Liver (tissue), 9 donors: Measurements from ENCODE around the gene MBLAC2. TPM values are rescaled to one million over a fixed set of nuclear protein-coding genes. Genes with fewer than 3 reads are reported as not detected.

Experiments
- DNase-seq: peaks from one replicate; pipeline ENCODE4 v3.0.0-alpha.2; 2017; ENCODE audit warnings: low spot score
- H3K27ac ChIP-seq, 2 donors: one replicate each; pipeline ENCODE4 v1.7.0; 2013; ENCODE audit warnings: inconsistent platforms in 2 of 2, low read length in 2 of 2, control low read depth in 1 of 2, low read depth in 1 of 2, mild to moderate bottlenecking in 1 of 2
- H3K27me3 ChIP-seq, 4 donors: one replicate each; pipeline versions ENCODE4 v1.6.1 to v1.7.0; 2013; ENCODE audit warnings: low read length in 3 of 4, inconsistent platforms in 1 of 4, mild to moderate bottlenecking in 1 of 4, moderate library complexity in 1 of 4; ENCODE audit not compliant: control insufficient read depth in 4 of 4, insufficient read depth in 4 of 4
- H3K36me3 ChIP-seq, 4 donors: one replicate each; pipeline versions ENCODE4 v1.6.1 to v1.7.0; 2013; ENCODE audit warnings: low read length in 3 of 4, mild to moderate bottlenecking in 3 of 4, low read depth in 1 of 4, moderate library complexity in 1 of 4; ENCODE audit not compliant: control insufficient read depth in 4 of 4, insufficient read depth in 3 of 4
- H3K4me1 ChIP-seq, 4 donors: one replicate each; pipeline versions ENCODE4 v1.6.1 to v1.7.0; 2013; ENCODE audit warnings: low read length in 3 of 4, mild to moderate bottlenecking in 3 of 4, moderate library complexity in 1 of 4; ENCODE audit not compliant: control insufficient read depth in 4 of 4, insufficient read depth in 4 of 4
- H3K4me3 ChIP-seq, 3 donors: one replicate each; pipeline versions ENCODE4 v1.6.1 to v1.7.0; 2013; ENCODE audit warnings: low read length in 3 of 3, control low read depth in 1 of 3, low read depth in 1 of 3, mild to moderate bottlenecking in 1 of 3
- H3K9ac ChIP-seq, 2 donors: one replicate each; pipeline ENCODE4 v1.7.0; 2013; ENCODE audit warnings: low read length in 2 of 2, mild to moderate bottlenecking in 2 of 2, moderate library complexity in 2 of 2, control low read depth in 1 of 2, low read depth in 1 of 2
- H3K9me3 ChIP-seq, 4 donors: one replicate each; pipeline versions ENCODE4 v1.6.1 to v1.7.0; 2013; ENCODE audit warnings: low read length in 3 of 4; ENCODE audit not compliant: control insufficient read depth in 4 of 4
- ATF3 ChIP-seq: IDR thresholded peaks from 2 replicates; pipeline ENCODE4 v1.6.1; 2016; ENCODE audit warnings: antibody characterized with exemption
- CTCF ChIP-seq: fragments of 150-350 bp; IDR thresholded peaks from 2 replicates; pipeline ENCODE4 v1.5.1; 2017; ENCODE audit warnings: improper control_type of control experiment, low read depth, low read length; ENCODE audit not compliant: missing input control
- EGR1 ChIP-seq, 2 donors: IDR thresholded peaks; 2 replicates each; pipeline ENCODE4 v1.6.1; 2016 to 2018; ENCODE audit warnings: antibody characterized with exemption in 2 of 2, low read depth in 2 of 2
- FOXA1 ChIP-seq: IDR thresholded peaks from 2 replicates; pipeline ENCODE4 v1.6.1; 2016; ENCODE audit warnings: antibody characterized with exemption
- FOXA2 ChIP-seq: IDR thresholded peaks from 2 replicates; pipeline ENCODE4 v1.6.1; 2016; ENCODE audit warnings: antibody characterized with exemption
- GABPA ChIP-seq, 2 donors: IDR thresholded peaks in 1 of 2; conservative IDR thresholded peaks in 1 of 2; 2 replicates each; pipeline ENCODE4 v1.6.1; 2016; ENCODE audit warnings: antibody characterized with exemption in 2 of 2, mild to moderate bottlenecking in 1 of 2, moderate library complexity in 1 of 2
- HNF4A ChIP-seq, 2 donors: conservative IDR thresholded peaks; 2 replicates each; pipeline ENCODE4 v1.6.1; 2016; ENCODE audit warnings: antibody characterized with exemption in 2 of 2, mild to moderate bottlenecking in 2 of 2
- HNF4G ChIP-seq: IDR thresholded peaks from 2 replicates; pipeline ENCODE4 v1.6.1; 2016; ENCODE audit warnings: antibody characterized with exemption
- JUND ChIP-seq, 2 donors: IDR thresholded peaks; 2 replicates each; pipeline ENCODE4 v1.6.1; 2016; ENCODE audit warnings: antibody characterized with exemption in 2 of 2
- MAX ChIP-seq: IDR thresholded peaks from 2 replicates; pipeline ENCODE4 v1.6.1; 2016; ENCODE audit warnings: antibody characterized with exemption
- NR2F2 ChIP-seq: IDR thresholded peaks from 2 replicates; pipeline ENCODE4 v1.6.1; 2016; ENCODE audit warnings: antibody characterized with exemption
- RAD21 ChIP-seq, 2 donors: IDR thresholded peaks; 2 replicates each; pipeline ENCODE4 v1.6.1; 2016; ENCODE audit warnings: antibody characterized with exemption in 2 of 2, mild to moderate bottlenecking in 2 of 2
- SP1 ChIP-seq: IDR thresholded peaks from 2 replicates; pipeline ENCODE4 v1.6.1; 2018; ENCODE audit warnings: antibody characterized with exemption, mild to moderate bottlenecking
- TAF1 ChIP-seq: conservative IDR thresholded peaks from 2 replicates; pipeline ENCODE4 v1.6.1; 2016; ENCODE audit warnings: antibody characterized with exemption, mild to moderate bottlenecking
- YY1 ChIP-seq: IDR thresholded peaks from 2 replicates; pipeline ENCODE4 v1.6.1; 2016; ENCODE audit warnings: antibody characterized with exemption, mild to moderate bottlenecking
- ZBTB33 ChIP-seq: IDR thresholded peaks from 2 replicates; pipeline ENCODE4 v1.6.1; 2016; ENCODE audit warnings: antibody characterized with exemption
- WGBS: extraction: QIAGEN DNeasy Blood & Tissue Kit; methylation state at CpG from one replicate; pipeline ENCODE4 v1.1.7; 2013; 5-methylcytosine and 5-hydroxymethylcytosine counted together
- polyA plus RNA-seq, 2 donors: library from polyadenylated mRNA; stranded (reverse) in 1 of 2; unstranded in 1 of 2; fragments of 200-250 nt in 1 of 2; fragments of >200 nt in 1 of 2; fragmentation: Nextera tagmentation in 1 of 2; extraction: Ambion mirVana in 1 of 2; gene quantifications; one replicate each; pipeline versions ENCODE4 v1.2.1 to v1.2.3, GENCODE V29; 2013 to 2015
- total RNA-seq, 2 donors: library from RNA; depleted of rRNA; stranded (reverse); fragments of >200 nt; gene quantifications; one replicate each; pipeline ENCODE4 v1.2.3, GENCODE V29; 2014
- TF ChIP-seq, protein P1 (sequence below): IDR thresholded peaks from 2 replicates; pipeline ENCODE4 v1.6.1; 2016; ENCODE audit warnings: antibody characterized with exemption, mild to moderate bottlenecking
- donor health status: healthy.
- donor health status: healthy.
- donor health status: healthy.
- donor health status: healthy.
- donor health status: healthy.

Gene MBLAC2
- total and polyA plus RNA-seq, 4 donors: 2.6 to 4.6 (median 4.0) TPM

GRCh38 chr5:90519081-90519480 is 44.5 kb upstream of the MBLAC2 start:
- Histone ChIP-seq H3K4me1 (peaks cover 0 to 1% (median 0%) of the 10 kb centered on the region in 4 donors), H3K4me3 (no peak overlapping the region), H3K27me3 (no peaks in the 10 kb centered on the region), H3K9ac (no peak overlapping the region), H3K36me3 (peaks cover 0 to 35% (median 19%) of the 10 kb centered on the region in 4 donors), H3K27ac (no peak overlapping the region), H3K9me3 (no peaks in the 10 kb centered on the region)
- DNase-seq: no peak
- no peak for TF ChIP-seq EGR1 (IDR thresholded peaks at IDR 0.05; ENCODE audit: low read depth in 2 of 2)
- no peak for TF ChIP-seq TAF1
- WGBS: 93% methylated on average over 7 of the region's 7 CpGs

- TF ChIP-seq ATF3 (no peak), GABPA (IDR thresholded peaks at IDR 0.05 in 1 of 2, conservative IDR thresholded peaks at IDR 0.05 in 1 of 2) (no peak), CTCF (no peak), FOXA2 (no peak), HNF4A (conservative IDR thresholded peaks at IDR 0.05) (no peak), HNF4G (no peak), EGR1 (IDR thresholded peaks at IDR 0.05; ENCODE audit: low read depth in 2 of 2) (no peak), TAF1 (no peak), NR2F2 (no peak)
- no peaks in the 10 kb centered on the region for H3K9me3 ChIP-seq
- H3K4me3 ChIP-seq: no peak overlapping the region
- H3K27me3 ChIP-seq: no peaks in the 10 kb centered on the region
- no peak for DNase-seq
- H3K27ac ChIP-seq: no peak overlapping the region
- peaks cover 0 to 31% (median 19%) of the 10 kb centered on the region in 4 donors for H3K36me3 ChIP-seq
- H3K9ac ChIP-seq: no peak overlapping the region
- H3K4me1 ChIP-seq: peaks cover 0 to 4% (median under 1%) of the 10 kb centered on the region in 4 donors
Observed at GRCh38 chr5:90518661-90519060, 44.1 kb upstream of the MBLAC2 start.

DNA sequence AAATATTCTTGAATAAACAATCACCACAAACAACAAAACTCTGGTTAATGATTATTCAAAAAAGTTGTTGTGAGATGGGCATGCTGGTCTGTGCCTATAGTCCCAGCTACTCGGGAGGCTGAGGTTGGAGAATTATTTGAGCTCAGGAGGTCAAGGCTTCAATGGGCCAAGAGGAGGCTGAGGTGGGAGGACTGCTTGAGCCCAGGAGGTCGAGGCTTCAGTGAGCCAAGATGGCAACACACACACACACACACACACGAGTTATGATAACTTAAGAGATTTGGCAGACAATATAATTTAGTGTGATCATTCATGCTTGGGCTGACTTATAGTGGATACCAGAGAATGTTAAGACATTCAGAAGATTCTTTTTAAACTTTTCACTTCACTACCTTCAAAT is 39.9 kb upstream of the MBLAC2 start:
- Histone ChIP-seq H3K9ac (no peak overlapping the region), H3K27ac (no peak overlapping the region), H3K4me3 (no peak overlapping the region), H3K27me3 (no peaks in the 10 kb centered on the region), H3K9me3 (no peaks in the 10 kb centered on the region), H3K4me1 (peaks cover 0 to 5% (median under 1%) of the 10 kb centered on the region in 4 donors), H3K36me3 (peaks cover 0 to 11% (median 10%) of the 10 kb centered on the region in 4 donors)
- no peak for DNase-seq
- TF ChIP-seq, protein P1, sequence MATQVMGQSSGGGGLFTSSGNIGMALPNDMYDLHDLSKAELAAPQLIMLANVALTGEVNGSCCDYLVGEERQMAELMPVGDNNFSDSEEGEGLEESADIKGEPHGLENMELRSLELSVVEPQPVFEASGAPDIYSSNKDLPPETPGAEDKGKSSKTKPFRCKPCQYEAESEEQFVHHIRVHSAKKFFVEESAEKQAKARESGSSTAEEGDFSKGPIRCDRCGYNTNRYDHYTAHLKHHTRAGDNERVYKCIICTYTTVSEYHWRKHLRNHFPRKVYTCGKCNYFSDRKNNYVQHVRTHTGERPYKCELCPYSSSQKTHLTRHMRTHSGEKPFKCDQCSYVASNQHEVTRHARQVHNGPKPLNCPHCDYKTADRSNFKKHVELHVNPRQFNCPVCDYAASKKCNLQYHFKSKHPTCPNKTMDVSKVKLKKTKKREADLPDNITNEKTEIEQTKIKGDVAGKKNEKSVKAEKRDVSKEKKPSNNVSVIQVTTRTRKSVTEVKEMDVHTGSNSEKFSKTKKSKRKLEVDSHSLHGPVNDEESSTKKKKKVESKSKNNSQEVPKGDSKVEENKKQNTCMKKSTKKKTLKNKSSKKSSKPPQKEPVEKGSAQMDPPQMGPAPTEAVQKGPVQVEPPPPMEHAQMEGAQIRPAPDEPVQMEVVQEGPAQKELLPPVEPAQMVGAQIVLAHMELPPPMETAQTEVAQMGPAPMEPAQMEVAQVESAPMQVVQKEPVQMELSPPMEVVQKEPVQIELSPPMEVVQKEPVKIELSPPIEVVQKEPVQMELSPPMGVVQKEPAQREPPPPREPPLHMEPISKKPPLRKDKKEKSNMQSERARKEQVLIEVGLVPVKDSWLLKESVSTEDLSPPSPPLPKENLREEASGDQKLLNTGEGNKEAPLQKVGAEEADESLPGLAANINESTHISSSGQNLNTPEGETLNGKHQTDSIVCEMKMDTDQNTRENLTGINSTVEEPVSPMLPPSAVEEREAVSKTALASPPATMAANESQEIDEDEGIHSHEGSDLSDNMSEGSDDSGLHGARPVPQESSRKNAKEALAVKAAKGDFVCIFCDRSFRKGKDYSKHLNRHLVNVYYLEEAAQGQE: no peak
- no peak for TF ChIP-seq ZBTB33
- no peak for TF ChIP-seq EGR1 (IDR thresholded peaks at IDR 0.05; ENCODE audit: low read depth in 2 of 2)
- no peak for TF ChIP-seq CTCF
- no peak for TF ChIP-seq FOXA1
- no peak for TF ChIP-seq SP1
- no peak for TF ChIP-seq HNF4A (conservative IDR thresholded peaks at IDR 0.05)
- TF ChIP-seq YY1: no peak
- TF ChIP-seq JUND (IDR thresholded peaks at IDR 0.05): no peak
- no peak for TF ChIP-seq FOXA2
- no peak for TF ChIP-seq MAX
- no peak for TF ChIP-seq RAD21 (IDR thresholded peaks at IDR 0.05)
- 70% methylated on average over 3 of the region's 3 CpGs for WGBS
